Measurements from ENCODE around the gene PAX8. TPM values are rescaled to one million over a fixed set of nuclear protein-coding genes. Genes with fewer than 3 reads are reported as not detected.

Gene PAX8
- total and polyA plus RNA-seq, 2 experiments from 2014 or later = 0.21 to 0.32 TPM

DNA sequence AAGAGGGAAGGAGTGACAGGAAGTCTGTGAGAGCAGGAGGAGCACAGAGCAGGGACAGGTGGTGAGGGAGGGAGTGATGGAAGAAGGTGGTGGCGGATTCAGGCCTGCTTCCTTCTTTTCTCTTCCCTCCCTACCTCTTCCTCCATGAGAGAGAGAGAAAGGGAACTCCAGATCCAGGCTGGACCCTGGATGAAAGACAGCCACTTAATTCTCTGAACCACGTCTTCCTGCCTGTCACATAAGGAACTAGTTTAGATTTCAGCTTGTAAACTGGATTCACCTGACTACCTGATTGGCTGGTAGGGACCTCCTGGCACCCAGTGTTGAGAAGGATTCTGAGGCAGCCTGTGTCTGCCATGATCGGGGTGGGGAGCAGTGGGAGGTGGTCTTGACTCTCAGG is 48.9 kb downstream of the PAX8 start (continued):
- TF ChIP-seq, protein P1, sequence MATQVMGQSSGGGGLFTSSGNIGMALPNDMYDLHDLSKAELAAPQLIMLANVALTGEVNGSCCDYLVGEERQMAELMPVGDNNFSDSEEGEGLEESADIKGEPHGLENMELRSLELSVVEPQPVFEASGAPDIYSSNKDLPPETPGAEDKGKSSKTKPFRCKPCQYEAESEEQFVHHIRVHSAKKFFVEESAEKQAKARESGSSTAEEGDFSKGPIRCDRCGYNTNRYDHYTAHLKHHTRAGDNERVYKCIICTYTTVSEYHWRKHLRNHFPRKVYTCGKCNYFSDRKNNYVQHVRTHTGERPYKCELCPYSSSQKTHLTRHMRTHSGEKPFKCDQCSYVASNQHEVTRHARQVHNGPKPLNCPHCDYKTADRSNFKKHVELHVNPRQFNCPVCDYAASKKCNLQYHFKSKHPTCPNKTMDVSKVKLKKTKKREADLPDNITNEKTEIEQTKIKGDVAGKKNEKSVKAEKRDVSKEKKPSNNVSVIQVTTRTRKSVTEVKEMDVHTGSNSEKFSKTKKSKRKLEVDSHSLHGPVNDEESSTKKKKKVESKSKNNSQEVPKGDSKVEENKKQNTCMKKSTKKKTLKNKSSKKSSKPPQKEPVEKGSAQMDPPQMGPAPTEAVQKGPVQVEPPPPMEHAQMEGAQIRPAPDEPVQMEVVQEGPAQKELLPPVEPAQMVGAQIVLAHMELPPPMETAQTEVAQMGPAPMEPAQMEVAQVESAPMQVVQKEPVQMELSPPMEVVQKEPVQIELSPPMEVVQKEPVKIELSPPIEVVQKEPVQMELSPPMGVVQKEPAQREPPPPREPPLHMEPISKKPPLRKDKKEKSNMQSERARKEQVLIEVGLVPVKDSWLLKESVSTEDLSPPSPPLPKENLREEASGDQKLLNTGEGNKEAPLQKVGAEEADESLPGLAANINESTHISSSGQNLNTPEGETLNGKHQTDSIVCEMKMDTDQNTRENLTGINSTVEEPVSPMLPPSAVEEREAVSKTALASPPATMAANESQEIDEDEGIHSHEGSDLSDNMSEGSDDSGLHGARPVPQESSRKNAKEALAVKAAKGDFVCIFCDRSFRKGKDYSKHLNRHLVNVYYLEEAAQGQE (IDR thresholded peaks at IDR 0.05; ENCODE audit: unreplicated experiment) = no peak

DNA sequence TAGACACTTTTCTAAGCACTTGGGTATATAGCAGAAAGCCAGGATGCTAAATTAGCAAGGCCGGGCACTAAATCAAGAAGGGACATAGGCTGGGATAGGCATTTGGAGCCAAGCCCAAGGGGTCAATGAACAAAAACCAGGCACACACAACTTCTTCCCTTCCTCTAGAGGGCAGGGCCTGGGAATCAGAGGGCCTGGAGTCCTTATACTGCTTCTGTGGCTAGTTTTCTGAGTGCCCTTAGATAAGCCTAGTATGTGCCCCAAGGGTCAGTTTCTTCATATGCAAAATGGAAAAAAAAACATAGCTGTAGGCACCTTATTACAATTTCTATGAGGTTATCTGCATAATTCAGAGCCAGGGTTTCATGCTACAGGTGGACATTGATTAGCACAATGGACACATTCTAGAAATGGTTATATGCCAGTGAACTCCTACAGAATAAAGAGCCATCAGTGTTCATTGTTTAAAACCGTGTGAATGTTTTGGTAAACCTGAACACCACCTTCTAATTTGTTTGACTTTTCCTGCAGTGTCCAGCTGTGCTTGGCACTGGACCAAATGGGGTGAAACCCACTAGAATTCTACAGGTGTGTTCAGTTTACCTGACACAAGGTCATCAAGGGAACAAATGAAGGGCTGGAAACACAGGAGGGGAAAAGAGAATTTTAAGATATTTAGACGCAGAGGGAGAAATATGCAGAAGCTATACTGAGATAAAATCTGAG is 49.6 kb downstream of the PAX8 start:
- no peak overlapping the region for H3K4me3 ChIP-seq
- H3K4me1 Mint-ChIP-seq = peaks cover 10% of the 10 kb centered on the region; the same call in 2 of the 3 replicates
- no peak overlapping the region for H3K27ac Mint-ChIP-seq

DNA sequence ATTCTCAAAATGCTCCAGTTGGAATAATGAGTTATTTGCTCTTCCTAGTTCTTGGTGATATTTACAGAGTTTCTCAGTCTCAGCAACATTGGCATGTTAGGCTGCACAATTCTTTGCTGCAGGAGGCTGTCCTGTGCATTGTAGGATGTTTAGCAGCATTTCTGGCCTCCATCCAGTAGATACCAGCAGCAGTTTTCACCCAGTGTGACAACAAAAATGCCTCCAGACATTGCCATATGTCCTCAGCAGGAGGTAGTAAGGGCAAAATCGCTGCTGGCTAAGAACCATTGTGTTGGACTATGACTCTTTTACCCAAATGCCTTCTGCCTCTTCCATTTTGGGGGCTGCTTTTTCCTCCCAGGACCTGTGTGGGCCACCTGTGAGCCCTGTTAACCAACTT is 50.4 kb downstream of the PAX8 start:
- H3K4me3 ChIP-seq = no peak overlapping the region
- H3K36me3 ChIP-seq (ENCODE audit: insufficient read depth) = no peaks in the 10 kb centered on the region
- DNase-seq (ENCODE audit: low spot score) (no peak), ATAC-seq (no peak)
- peaks cover 8% of the 10 kb centered on the region; the same call in 1 of the 2 replicates for H3K4me1 ChIP-seq (ENCODE audit: insufficient read depth)
- Mint-ChIP-seq H3K27ac (no peak overlapping the region), H3K36me3 (ENCODE audit: low read depth) (no peaks in the 10 kb centered on the region), H3K4me1 (peaks cover 10% of the 10 kb centered on the region; the same call in 2 of the 3 replicates), H3K27me3 (ENCODE audit: insufficient read depth, low read depth, poor library complexity) (no peaks in the 10 kb centered on the region), H3K9me3 (no peaks in the 10 kb centered on the region), H3K4me3 (no peak overlapping the region)
- H3K27ac ChIP-seq (ENCODE audit: low read depth) = no peak overlapping the region
- 0 out of 2 replicates have a peak, but pooled peaks cover 4% of the 10 kb centered on the region for H3K9me2 ChIP-seq (ENCODE audit: insufficient read depth)
- H3K4me2 ChIP-seq = no peak overlapping the region
- H3K79me2 ChIP-seq (replicated peaks; ENCODE audit: insufficient read depth) = no peaks in the 10 kb centered on the region
- H3F3A ChIP-seq (replicated peaks; ENCODE audit: low read depth) = no peaks in the 10 kb centered on the region
- no peak overlapping the region for H2AFZ ChIP-seq
- H4K20me1 ChIP-seq (replicated peaks; ENCODE audit: insufficient read depth) = no peaks in the 10 kb centered on the region
- no peaks in the 10 kb centered on the region for H3K27me3 ChIP-seq (ENCODE audit: insufficient read depth)
- TF ChIP-seq CREB1 (CRISPR knock-in tag; IDR thresholded peaks at IDR 0.05; ENCODE audit: low read depth) = no peak
- TF ChIP-seq EZH2phosphoT487 (IDR thresholded peaks at IDR 0.05; ENCODE audit: unreplicated experiment) = no peak
- TF ChIP-seq ZNF114 (CRISPR knock-in tag; IDR thresholded peaks at IDR 0.05) = no peak
- TF ChIP-seq, protein P1 (IDR thresholded peaks at IDR 0.05; ENCODE audit: unreplicated experiment) = no peak
- no peak for TF ChIP-seq POLR2AphosphoS5 (IDR thresholded peaks at IDR 0.05; ENCODE audit: low read depth)
- no peak for TF ChIP-seq STAT1 (IDR thresholded peaks at IDR 0.05; ENCODE audit: unreplicated experiment)
- no peak for TF ChIP-seq JUNB (IDR thresholded peaks at IDR 0.05; ENCODE audit: unreplicated experiment)
- no peak for TF ChIP-seq EZH2 (IDR thresholded peaks at IDR 0.05; ENCODE audit: low read depth, unreplicated experiment)
- TF ChIP-seq ZNF331 (CRISPR knock-in tag; IDR thresholded peaks at IDR 0.05; ENCODE audit: low read depth) = no peak
- TF ChIP-seq NANOG (IDR thresholded peaks at IDR 0.05; ENCODE audit: borderline replicate concordance) = no peak

More for the DNA sequence above, 49.6 kb downstream of the PAX8 start:
- no peaks in the 10 kb centered on the region for H3K9me3 Mint-ChIP-seq
- Histone ChIP-seq H3F3A (replicated peaks; ENCODE audit: low read depth) (no peaks in the 10 kb centered on the region), H4K20me1 (replicated peaks; ENCODE audit: insufficient read depth) (no peaks in the 10 kb centered on the region), H3K27ac (ENCODE audit: low read depth) (no peak overlapping the region), H3K27me3 (ENCODE audit: insufficient read depth) (no peaks in the 10 kb centered on the region), H3K79me2 (replicated peaks; ENCODE audit: insufficient read depth) (no peaks in the 10 kb centered on the region), H3K4me1 (ENCODE audit: insufficient read depth) (peaks cover 8% of the 10 kb centered on the region; the same call in 1 of the 2 replicates), H3K9me2 (ENCODE audit: insufficient read depth) (no peaks in the 10 kb centered on the region), H3K4me2 (no peak overlapping the region), H2AFZ (no peak overlapping the region), H3K36me3 (ENCODE audit: insufficient read depth) (no peaks in the 10 kb centered on the region)
- H3K36me3 Mint-ChIP-seq (ENCODE audit: low read depth) = no peaks in the 10 kb centered on the region
- H3K27me3 Mint-ChIP-seq (ENCODE audit: insufficient read depth, low read depth, poor library complexity) = peaks cover 2% of the 10 kb centered on the region
- ATAC-seq (peak; percentile 61), DNase-seq (ENCODE audit: low spot score) (peak; percentile 24)
- TF ChIP-seq, protein P2, sequence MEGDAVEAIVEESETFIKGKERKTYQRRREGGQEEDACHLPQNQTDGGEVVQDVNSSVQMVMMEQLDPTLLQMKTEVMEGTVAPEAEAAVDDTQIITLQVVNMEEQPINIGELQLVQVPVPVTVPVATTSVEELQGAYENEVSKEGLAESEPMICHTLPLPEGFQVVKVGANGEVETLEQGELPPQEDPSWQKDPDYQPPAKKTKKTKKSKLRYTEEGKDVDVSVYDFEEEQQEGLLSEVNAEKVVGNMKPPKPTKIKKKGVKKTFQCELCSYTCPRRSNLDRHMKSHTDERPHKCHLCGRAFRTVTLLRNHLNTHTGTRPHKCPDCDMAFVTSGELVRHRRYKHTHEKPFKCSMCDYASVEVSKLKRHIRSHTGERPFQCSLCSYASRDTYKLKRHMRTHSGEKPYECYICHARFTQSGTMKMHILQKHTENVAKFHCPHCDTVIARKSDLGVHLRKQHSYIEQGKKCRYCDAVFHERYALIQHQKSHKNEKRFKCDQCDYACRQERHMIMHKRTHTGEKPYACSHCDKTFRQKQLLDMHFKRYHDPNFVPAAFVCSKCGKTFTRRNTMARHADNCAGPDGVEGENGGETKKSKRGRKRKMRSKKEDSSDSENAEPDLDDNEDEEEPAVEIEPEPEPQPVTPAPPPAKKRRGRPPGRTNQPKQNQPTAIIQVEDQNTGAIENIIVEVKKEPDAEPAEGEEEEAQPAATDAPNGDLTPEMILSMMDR (conservative IDR thresholded peaks at IDR 0.05; ENCODE audit: low read depth in 2 of 2) = 0 out of 4 replicates have a peak, but pooled peaks have one; percentile 15 to 32
- TF ChIP-seq NANOG (IDR thresholded peaks at IDR 0.05; ENCODE audit: borderline replicate concordance) (no peak), EZH2phosphoT487 (IDR thresholded peaks at IDR 0.05; ENCODE audit: unreplicated experiment) (no peak), STAT1 (IDR thresholded peaks at IDR 0.05; ENCODE audit: unreplicated experiment) (no peak)
- H3K4me3 Mint-ChIP-seq = no peak overlapping the region

Data from GM23338 (cell line).